Iris pigment epithelial cell (primary cell): ENCODE data around the gene RNU2-1.
"Not testable (repeated sequence)": the region's sequence is repeated elsewhere in the genome, so short reads cannot be mapped to it uniquely, and the experiment has no call there.

ENCODE experiments used
- DNase-seq: peaks from one replicate; pipeline ENCODE4 v3.0.0-alpha.2; 2011; ENCODE audit warnings: low read depth

RNU2-1 gene

DNA sequence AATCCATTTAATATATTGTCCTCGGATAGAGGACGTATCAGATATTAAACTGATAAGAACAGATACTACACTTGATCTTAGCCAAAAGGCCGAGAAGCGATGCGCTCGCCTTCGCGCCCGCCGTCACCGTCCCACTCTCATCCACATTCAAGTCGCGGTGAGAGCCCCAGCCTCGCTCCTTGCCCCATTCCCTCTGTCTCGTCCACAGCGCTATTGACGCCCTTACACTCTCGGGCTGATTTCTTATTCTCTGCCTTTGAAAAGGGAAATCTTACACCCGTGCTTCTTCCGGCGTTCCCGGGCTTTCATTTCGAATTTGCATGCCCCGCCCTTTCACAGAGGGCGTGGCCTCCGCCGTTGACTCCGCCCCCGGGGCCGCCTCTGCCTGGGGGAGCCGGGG is at the start of gene RNU2-1:
Gene RNU2-1 (minus strand): TSS at position 101 of the 400 bp plus-strand sequence.
- not testable (repeated sequence) for DNase-seq

DNA sequence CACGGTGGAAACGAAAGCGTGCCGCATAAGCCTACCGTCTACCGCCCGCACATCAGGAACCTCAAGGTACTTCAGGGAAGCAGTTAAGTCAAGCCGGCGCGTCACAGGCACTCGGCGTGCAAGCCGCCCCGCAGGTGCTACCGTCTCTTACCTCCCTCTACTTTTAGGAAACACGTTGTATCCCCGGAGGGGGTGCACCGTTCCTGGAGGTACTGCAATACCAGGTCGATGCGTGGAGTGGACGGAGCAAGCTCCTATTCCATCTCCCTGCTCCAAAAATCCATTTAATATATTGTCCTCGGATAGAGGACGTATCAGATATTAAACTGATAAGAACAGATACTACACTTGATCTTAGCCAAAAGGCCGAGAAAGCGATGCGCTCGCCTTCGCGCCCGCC is 39.1 kb upstream of the RNU2-1 start:
- not testable (repeated sequence) for DNase-seq

DNA sequence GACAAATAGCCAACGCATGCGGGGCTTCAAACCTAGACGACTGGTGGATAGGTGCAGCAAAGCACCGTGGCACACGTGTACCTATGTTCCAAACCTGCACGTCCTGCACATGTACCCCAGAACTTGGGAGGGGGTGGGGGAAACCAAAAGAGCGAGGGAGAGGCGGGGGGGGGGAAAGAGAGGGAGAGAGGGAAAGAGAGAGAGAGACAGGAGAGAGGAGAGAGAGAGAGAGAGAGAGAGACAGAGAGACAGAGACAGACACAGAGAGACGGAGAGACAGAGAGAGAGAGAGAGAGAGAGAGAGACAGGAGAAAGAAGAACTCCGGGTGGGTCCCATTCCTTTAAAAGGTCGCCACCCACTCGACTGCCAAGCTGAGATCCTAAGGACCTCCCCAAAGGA is 38.7 kb upstream of the RNU2-1 start:
- DNase-seq: not testable (repeated sequence)

DNA sequence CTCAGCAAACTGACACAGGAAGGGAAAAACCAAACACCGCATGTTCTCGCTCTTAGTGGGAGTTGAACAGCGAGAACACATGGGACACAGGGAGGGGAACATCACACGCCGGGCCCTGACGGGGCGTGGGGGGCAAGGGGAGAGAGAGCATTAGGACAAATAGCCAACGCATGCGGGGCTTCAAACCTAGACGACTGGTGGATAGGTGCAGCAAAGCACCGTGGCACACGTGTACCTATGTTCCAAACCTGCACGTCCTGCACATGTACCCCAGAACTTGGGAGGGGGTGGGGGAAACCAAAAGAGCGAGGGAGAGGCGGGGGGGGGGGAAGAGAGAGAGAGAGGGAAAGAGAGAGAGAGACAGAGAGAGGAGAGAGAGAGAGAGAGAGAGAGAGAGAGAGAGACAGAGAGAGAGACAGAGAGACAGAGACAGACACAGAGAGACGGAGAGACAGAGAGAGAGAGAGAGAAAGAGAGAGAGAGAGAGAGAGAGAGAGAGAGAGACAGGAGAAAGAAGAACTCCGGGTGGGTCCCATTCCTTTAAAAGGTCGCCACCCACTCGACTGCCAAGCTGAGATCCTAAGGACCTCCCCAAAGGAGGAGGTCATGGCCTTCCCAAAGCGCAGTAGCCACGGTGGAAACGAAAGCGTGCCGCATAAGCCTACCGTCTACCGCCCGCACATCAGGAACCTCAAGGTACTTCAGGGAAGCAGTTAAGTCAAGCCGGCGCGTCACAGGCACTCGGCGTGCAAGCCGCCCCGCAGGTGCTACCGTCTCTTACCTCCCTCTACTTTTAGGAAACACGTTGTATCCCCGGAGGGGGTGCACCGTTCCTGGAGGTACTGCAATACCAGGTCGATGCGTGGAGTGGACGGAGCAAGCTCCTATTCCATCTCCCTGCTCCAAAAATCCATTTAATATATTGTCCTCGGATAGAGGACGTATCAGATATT is 37.1 kb upstream of the RNU2-1 start:
- not testable (repeated sequence) for DNase-seq

DNA sequence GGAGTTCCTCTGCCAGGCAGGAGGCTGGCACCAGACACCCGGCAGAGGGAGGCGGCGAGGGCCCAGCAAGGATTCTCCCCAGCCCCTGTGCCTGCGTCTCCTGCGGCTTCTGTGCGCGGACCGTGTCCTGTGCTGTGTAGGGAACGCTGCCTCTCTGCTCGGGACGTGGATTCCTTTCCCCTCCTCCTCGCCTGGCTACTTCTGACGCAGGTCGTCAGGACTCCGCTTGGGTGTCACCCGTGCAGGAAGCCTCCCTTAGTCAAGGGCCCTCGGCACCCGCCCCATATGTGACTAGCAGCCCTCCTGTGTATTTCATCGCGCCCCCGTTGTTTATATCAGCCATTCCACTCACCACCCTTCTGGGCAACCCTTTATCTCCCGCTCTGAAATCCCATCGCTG is 12.7 kb upstream of the RNU2-1 start:
- DNase-seq: not testable (repeated sequence)

DNA sequence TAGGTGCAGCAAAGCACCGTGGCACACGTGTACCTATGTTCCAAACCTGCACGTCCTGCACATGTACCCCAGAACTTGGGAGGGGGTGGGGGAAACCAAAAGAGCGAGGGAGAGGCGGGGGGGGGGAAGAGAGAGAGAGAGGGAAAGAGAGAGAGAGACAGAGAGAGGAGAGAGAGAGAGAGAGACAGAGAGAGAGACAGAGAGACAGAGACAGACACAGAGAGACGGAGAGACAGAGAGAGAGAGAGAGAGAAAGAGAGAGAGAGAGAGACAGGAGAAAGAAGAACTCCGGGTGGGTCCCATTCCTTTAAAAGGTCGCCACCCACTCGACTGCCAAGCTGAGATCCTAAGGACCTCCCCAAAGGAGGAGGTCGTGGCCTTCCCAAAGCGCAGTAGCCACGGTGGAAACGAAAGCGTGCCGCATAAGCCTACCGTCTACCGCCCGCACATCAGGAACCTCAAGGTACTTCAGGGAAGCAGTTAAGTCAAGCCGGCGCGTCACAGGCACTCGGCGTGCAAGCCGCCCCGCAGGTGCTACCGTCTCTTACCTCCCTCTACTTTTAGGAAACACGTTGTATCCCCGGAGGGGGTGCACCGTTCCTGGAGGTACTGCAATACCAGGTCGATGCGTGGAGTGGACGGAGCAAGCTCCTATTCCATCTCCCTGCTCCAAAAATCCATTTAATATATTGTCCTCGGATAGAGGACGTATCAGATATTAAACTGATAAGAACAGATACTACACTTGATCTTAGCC is 7.0 kb upstream of the RNU2-1 start:
- not testable (repeated sequence) for DNase-seq

DNA sequence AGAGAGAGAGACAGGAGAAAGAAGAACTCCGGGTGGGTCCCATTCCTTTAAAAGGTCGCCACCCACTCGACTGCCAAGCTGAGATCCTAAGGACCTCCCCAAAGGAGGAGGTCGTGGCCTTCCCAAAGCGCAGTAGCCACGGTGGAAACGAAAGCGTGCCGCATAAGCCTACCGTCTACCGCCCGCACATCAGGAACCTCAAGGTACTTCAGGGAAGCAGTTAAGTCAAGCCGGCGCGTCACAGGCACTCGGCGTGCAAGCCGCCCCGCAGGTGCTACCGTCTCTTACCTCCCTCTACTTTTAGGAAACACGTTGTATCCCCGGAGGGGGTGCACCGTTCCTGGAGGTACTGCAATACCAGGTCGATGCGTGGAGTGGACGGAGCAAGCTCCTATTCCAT is 5.8 kb upstream of the RNU2-1 start:
- DNase-seq: not testable (repeated sequence)

DNA sequence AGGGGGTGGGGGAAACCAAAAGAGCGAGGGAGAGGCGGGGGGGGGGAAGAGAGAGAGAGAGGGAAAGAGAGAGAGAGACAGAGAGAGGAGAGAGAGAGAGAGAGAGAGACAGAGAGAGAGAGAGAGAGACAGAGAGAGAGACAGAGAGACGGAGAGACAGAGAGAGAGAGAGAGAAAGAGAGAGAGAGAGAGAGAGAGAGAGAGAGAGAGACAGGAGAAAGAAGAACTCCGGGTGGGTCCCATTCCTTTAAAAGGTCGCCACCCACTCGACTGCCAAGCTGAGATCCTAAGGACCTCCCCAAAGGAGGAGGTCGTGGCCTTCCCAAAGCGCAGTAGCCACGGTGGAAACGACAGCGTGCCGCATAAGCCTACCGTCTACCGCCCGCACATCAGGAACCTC is 514 bp downstream of the RNU2-1 start:
- not testable (repeated sequence) for DNase-seq

DNA sequence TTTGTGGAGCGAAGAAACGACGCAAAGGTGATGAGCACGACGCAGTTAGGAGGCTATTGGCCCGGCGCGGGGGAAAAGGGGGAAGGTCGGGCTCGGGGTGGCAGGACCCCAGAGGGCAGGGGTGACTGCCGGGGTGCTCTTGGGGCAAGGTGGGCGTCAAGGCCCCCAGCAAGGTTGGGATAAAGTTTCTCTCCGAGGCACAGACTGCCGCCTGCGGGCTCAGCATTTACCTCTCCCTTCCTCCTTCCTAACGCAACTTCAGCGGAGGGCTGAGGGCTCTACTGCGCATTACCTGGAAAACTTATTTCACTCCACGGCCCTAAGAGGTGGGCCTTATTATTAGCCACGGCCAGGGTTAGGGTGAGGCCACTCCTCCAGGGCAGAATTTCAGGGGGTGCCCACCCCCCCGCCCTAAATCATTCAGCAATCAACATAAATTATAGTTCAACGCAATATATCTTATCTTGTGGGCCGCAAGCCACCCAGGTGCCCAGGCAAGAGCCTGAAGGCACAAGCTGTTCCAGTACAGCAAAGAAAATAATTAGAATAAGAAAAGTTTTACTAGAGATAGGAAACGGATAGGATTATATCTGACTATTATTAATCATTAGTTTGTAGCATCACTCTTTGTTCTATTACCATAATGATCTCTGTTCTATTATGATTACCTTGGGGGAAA is 1.6 kb downstream of the RNU2-1 start:
- not testable (repeated sequence) for DNase-seq

DNA sequence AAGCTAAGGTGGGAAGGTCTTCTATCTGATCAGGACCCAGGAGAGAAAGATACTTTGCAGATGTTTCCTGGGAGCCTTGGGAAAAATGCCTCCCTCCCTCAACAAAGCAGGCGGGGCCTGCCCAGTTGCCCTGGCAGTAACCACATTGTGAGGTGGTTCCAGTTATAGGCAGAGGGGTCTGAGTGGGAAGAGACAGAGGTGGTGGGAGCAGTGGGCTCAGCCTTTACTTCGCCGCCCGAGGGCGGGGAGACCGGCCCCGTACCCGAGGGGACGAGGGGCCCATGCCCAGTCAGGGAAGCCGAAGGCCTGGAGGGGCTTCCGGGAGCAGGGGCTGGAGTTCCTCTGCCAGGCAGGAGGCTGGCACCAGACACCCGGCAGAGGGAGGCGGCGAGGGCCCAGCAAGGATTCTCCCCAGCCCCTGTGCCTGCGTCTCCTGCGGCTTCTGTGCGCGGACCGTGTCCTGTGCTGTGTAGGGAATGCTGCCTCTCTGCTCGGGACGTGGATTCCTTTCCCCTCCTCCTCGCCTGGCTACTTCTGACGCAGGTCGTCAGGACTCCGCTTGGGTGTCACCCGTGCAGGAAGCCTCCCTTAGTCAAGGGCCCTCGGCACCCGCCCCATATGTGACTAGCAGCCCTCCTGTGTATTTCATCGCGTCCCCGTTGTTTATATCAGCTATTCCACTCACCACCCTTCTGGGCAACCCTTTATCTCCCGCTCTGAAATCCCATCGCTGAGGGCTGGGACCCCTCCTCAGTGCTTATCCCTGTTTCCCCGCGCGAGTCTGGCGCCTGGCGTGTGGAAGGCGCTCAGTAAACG is 2.4 kb downstream of the RNU2-1 start:
- not testable (repeated sequence) for DNase-seq

DNA sequence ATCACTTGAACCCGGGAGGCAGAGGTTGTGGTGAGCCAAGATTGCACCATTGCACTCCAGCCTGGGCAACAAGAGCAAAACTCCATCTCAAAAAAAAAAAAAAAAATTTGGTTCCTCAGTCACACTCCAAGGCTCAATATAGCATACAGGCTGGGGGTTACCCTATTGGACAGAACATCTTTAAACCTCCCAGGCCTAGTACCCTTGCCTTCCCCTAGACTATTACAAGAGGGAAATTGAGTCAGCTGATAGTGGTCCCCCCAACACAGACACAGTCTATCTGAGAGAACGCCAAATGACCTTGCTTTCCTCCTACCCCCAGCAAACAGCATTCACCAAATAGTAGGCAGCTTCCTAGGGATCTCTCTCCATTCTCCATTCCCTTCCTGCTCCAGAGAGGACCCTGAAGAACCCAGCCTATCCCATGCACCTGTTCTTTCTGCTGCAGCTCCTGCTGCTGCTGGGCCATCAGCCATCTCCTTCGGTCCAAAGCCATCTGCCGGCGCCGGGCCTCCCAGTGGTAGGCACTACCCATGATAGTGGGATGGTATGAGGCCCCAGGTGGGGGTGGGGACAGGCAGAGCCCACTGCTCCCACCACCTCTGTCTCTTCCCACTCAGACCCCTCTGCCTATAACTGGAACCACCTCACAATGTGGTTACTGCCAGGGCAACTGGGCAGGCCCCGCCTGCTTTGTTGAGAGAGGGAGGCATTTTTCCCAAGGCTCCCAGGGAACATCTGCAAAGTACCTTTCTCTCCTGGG is 5.6 kb downstream of the RNU2-1 start, which contains the start of gene CCDC200:
Gene CCDC200 (minus strand): TSS at position 604 of the 763 bp plus-strand sequence. CDS start 69 bp downstream, at position 535.
- DNase-seq: not testable (repeated sequence)

DNA sequence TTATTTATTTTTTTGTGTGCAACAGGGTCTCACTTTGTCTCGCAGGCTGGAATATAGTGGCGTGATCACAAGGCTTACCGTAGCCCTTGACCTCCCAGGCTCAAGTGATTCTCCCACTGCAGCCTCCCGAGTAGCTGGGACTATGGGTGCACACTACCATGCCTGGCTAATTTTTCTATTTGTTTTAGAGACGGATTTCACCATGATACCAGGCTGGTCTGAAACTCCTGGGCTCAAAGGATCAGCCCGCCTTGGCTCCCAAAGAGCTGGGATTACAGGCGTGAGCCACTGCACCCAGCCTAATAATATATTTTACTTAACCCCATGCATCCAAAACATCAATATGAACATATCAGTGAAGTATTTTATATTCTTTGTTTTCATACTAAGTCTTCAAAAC is 7.4 kb downstream of the RNU2-1 start:
- DNase-seq: no peak

DNA sequence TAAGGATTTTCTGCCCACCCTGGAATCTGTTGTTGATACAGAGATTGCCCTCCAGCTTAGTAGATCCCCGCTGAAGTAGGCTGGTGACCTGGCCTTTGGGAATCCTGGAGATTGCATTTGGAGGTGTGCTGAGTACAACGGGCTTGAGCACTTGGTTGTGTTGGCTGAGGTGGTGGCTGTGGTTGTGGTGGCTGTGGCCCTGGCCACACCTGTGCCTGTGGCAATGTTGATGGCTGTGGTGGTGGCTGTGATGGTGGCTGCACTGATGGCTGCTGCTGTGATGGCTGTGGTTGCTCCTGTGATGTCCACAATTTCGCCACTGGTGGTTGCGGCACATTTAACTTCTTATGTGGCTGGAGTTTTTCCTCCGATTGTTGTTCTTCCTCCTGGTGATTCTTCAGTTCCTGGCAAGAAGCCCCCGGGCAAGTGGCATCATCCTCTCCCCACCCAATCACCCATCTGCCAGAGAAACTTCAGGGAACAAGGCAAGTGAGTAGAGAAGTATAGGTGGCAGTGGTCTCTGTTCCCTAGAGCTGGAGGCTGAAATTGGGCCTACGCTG is 9.6 kb downstream of the RNU2-1 start:
- no peak for DNase-seq

DNA sequence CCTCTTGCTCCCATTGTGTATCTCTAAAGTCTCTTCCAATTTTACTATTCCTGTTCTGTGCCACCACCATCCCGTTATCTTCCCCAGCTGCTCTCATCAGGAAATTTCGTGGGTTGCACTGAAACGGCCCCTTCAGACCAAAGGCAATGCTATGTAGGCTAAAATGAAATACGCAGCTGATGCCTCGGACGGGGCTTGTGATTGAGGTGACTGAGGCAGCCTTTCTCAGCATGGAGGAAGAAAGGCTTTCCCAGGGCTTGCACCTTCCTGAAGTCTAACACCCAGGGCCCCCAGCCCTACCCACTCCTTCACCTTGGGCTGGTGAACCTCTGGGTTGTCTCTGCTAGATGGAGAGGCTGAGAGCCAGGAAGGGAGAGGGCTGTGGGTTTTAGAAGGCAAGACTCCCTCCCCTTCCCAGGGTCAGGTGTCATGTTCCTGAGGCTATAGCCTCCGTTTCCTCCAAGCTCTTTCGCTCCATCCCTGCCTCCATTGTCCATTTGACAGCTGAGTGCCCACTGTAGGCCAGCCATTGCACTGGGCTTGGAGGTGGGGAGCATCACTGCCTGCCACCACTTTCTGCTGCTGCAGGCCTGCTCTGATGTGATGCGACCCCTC is 13.2 kb downstream of the RNU2-1 start:
- DNase-seq: no peak

DNA sequence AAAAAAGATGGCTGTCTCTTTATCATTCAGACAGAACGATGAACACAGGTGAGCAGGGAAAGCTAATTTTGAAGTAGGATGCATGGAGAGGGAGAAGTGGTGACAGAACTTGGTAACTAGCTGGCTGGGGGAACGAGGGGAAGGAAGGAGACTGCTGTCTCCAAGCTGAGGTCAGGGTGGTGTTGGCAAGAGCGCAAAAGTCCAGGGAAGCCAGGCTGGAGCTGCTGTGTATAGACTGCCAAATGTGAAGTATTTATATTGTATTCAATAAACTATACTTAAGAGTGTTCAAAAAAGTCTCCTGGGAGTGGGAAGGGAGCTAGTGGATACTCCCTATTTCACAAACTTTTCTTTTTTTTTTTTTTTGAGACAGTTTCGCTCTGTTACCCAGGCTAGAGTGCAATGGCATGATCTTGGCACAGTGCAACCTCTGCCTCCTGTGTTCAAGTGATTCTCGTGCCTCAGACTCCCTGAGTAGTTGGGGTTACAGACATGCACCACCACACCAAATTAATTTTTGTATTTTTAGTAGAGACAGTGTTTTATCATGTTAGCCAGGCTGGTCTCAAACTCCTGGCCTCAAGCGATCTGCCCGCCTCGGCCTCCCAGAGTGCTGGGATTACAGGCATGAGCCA is 13.9 kb downstream of the RNU2-1 start:
- DNase-seq: no peak

DNA sequence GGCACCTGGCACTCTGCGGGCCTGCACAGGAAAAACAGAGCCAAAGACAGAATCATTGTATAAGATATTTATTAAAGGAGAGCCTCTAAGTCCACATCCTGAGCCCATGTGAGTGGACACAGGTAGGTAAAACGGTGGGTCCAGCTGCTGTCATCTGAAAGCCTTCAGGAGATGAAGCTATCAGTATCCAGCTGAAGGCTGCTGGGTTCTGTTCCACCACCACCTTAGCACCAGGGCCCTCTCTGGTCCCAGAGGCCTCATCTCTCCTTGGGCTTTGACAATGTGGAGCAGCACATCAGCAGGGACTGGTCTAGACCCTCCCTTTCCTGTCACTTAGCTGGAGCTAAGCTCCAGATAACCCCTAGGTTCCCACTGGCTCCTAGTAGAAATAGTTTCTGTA is 14.8 kb downstream of the RNU2-1 start:
- no peak for DNase-seq

DNA sequence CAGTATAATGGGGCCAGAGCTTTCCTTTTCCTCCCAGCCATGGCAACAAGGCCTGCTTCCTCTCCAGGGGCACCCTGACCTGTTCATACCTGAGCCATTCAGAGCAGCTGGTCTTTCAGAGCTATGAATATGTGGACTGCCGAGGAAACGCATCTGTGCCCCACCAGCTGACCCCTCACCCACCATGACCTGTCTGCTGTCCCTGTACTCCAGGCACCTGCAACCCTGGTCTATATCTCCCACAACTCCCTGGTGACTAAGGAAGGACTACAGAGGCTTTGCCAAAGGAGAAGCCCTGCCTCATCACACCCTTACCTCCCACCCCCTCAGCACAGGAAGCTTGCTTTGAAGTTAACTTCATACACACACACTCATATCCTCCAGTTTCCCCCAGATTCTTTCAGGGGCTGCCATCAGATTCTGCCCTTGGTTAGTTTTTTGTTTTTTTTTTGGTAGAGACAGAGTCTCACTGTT is 16.1 kb downstream of the RNU2-1 start:
- no peak for DNase-seq

DNA sequence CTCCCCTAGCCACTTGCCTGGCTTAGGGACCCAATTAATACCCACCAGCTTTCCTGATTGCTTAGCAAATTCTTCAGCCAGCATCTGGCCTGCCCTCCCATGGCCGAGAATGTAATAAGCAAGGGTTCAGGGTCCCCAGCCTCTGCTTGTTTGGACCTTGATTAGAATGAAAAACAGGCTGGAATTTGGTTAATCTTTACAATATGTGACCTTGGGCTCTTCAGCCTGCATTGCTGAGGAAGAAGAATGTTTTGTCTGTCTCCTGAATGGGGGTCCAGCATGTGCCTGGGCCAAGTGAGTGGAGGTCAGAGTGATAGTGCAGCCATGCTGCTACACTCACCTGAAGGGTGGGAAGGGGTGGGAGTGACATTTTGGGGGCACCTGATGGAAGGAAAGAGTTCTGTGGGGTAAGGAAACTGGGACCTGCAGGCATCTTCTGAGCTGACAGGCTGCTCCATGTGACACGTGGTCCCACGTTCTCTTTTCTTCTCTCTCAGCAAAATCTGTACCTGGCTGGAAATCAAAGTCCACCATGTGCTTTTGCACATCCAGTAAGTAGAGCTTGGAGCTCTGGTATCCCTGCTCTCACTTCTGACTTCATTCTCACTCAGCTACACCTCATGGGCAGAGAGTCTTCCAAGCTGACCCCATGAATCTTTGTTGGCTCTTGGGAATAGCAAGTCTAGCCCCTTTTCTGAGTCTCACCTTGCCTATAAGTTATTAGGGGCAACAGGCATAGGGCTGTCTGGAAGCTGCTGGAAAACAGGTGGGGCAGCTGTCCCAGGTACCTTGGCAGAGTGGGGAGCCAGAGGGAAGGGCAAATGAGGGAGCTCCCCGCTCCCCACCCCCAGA is 16.8 kb downstream of the RNU2-1 start:
- DNase-seq: no peak
